HG03175 (cell line): ENCODE measurements around the gene VAV3.

Experiments
- ATAC-seq: cut with Tn5 transposase; IDR thresholded peaks from one replicate; pipeline ENCODE4 v1.9.1; 2021; ENCODE audit warnings: mild to moderate bottlenecking, moderate library complexity; ENCODE audit not compliant: unreplicated experiment

Gene VAV3

DNA sequence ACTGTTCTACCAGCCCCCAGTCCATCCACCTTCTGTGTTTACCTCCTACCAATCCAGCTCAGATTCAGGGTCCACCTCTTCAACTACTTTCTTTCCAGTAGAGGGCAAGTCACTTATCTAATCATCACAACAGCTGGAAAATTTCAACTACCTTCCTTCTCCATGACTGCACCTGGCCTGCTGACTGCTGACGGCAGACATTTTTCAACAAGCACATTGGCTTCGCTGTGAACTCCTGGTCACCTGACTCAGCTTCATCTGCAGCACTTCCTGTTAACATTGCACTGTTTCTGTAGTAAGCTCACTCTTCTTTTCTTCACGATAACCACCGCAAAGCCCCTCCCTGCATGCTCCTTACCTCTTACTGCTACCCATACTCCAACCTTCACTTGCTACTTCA lies 418.4 kb downstream of the VAV3 start:
- no peak for ATAC-seq

DNA sequence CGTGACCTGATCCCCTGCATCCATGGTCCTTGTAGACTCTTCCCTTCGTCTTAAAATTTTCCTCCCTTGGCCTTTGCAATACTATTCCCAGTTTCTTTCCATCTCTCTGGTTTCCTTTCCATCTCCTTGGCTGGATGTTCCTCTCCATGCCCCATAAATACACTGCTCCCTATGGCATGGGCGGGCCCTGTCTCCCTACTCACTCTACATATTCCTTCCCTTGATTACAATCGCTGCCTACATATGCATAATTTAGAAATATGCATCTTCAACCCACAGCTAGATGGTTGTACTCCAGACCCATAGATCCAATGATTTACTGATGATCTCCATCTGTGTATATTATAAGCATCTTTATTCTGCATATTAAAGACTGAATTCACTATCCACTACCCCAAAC lies 419.1 kb downstream of the VAV3 start:
- ATAC-seq, result no peak

DNA sequence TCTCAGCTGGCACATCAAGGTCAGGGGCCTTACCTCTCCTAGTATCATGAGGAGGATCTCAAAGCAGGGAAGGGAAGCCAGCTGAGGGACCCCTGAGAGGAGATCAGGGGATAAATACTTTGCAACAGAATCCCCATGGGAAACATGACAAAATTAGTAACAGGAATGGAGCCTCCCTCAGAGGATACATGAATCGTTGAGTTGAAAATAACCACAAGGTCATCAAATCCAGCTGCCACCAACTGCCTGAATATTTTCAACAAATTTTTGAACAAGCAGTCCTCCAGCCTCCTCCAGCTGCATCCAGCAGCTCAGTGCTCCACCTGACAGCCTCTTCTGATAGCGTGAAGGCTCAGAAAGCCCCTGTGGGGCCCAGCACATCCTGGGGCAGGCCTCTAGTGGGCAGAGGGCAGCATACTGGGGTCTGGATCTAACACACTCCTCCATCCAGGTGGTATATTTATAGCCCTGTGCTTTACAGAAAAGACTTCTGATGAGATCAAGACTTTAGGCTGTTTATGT lies 419.9 kb downstream of the VAV3 start:
- ATAC-seq, result no peak

DNA sequence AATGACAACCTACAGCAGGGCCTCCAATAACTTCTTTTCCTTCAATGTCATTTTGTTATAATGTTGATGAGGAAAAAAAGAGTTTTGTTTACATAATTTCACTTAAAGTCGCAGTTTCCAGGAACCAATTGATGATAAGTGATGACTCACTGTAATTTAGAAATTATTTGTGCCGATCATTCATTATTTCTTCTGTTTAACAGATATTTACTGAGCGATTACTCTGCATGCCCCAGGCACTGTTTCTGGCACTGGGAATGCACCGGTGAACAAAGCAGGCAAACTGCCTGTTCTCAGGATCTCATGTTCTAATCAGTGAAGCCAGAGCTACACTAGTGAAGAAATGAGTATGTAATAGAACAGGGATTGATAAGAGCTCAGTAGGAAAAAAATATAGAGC lies 420.7 kb downstream of the VAV3 start:
- no peak for ATAC-seq

DNA sequence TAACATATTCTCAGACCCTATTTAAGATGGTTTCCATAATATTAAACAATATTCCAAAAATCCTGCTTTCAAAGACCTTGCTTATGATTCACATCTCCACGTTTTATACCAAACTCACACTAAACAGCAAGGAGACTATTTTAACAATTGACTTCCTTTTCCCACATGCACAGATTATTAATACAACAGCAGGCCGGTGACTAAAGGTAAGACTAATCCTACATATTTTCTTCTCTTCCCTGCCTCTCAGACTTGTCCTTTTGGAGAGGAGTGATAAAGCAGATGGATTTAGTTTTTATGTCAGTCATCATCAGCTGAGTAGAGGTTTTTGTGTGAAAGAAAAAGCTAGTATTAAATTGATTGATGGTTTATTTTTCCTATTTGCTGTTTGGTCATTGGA lies 423.6 kb downstream of the VAV3 start:
- no peak for ATAC-seq

DNA sequence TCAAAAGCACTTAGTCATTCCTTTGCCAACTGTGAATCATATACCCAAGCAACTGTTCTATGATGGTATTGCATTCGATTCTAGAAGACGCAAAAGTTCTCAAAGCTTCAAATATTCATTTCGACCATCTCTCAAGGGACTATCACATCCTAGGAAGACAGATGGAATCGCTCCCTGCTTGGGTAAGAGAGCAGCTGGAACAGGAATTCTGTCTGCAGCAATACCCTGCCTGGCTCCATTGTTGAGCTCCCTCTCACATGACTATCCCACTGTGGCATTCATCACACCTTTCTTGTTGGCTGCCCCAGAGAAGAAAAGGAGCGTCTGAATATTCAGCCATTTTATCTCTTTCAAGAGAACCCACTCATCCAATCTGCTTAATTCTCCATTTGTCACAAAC lies 426.5 kb downstream of the VAV3 start:
- no peak for ATAC-seq

DNA sequence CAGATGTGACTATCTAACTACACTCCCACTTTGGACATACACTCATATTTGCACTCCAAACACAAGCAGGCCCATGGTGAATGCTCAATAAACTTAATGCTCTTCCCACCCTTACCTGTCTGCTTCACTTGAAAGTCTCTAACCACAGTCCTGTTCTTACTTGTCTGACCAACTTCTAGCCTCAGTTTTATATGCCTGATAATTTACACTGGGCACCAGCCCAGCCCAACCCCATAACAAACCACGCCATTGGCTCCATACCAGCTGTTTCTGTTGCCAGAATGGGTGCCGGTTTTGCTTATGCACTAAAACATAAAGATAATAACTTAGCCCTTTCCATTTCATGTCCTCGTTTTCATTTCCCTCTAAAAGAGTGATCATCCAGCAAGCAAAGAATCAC lies 428.7 kb downstream of the VAV3 start:
- no peak for ATAC-seq

DNA sequence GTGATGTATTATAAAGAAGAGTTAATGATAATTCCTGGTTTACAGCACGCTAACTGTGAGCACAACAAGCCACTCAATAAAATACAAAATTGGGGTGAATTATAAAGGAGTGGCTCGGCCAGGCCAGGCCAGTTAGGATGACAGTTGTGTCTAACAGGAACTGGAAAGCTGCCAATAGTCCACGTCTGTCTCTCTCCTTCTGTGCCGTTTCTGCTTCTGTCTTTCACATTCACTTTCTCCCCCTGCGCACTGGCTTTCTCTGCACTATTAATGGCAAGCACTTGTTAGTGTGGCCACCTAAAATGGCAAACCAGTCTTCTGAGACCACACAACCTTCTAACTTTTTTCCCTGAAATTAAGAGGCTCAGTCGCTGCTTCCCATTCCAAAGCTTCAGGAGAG lies 429.9 kb downstream of the VAV3 start:
- no peak for ATAC-seq

DNA sequence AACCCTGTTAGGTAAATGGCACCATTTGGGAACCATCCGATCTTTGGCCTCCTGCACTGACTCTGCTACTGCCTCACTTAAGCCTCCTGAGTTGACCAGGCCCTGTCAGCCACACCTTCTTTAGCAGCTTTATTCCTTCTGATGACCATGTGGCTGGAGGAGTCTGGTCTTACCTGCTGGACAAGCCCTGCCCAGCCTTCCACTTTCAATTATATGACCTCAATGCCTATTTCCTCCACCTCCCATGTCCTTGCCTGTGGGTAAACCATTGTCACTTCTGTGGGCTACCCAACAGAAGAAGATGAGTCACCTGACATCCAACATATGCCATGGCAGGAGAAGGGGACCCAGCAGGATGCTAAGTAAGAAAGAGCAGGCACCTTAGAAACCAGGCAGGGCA lies 430.3 kb downstream of the VAV3 start:
- no peak for ATAC-seq

DNA sequence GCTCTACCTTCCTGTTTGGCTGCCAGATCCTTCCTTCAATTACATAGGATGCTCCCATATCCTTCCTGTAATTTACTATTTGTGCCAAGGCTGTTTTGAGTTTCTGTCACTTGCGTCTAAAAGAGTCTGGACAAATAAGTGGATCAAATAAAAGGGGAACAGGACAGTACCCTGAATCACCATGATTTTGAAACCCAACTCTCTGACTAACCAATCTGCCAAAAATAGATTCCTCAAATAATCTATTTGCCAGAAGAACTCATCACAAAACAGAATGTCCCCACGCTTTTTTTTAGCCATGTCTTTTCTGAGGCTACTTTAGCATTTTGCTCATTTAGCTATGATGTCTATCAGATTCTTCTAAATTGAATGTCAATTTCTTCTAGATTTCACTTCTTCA lies 431.5 kb downstream of the VAV3 start:
- no peak for ATAC-seq

DNA sequence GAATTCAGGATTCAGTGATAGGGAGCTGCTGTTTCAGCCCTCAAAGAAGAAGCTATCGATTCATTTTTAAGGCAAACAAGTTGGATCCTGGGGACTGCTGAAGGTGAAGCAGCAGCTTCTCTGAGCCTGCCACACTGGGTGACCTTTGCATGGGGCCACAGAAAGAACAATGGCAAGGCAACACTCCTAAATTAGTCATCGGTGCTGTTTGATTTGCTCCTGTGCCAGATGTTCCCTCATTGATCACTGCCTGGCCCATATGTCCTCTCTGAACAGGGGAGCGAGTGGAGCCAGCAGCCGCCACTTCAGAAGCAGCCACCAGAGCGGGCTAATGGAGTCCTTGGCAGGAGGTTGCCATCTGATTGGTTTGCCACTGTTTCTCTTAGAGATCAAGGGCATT lies 432.7 kb downstream of the VAV3 start:
- no peak for ATAC-seq

DNA sequence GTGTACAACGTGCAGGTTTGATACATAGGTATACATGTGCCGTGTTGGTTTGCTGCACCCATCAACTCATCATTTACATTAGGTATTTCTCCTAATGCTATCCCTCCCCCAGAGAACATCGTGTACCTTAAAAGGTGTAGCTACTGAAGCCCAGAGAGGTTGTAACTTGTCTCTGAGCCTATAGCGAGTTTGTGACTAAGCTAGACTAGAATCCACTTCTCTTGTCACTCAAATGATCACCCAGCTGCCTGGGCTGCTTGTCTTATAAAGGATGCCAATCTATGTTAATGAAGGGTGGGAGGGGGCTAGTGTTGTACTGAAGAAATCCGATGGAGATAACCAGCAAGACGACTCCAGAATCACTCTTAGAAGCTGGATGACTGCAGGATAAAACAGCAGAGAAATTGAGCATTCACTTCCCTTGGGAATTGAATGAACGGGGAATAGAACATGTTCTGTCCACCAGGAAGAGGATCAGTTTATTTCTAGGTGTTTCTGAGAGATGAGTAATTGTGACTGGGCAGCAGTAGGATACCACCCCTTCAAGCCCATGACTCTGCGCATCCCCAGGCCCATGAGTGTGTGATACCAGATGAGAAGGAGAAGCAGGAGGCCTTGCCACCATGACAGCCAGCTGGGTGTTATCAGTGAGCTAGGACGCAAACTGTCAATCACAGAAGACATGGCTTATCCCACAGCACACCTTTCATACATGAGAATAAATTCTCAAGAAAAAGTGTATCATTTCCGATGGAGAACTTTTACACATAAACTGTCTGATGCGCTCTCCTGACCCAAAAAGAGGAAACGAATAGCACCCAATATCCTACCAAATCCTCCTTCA lies 433.7 kb downstream of the VAV3 start:
- ATAC-seq, result no peak

DNA sequence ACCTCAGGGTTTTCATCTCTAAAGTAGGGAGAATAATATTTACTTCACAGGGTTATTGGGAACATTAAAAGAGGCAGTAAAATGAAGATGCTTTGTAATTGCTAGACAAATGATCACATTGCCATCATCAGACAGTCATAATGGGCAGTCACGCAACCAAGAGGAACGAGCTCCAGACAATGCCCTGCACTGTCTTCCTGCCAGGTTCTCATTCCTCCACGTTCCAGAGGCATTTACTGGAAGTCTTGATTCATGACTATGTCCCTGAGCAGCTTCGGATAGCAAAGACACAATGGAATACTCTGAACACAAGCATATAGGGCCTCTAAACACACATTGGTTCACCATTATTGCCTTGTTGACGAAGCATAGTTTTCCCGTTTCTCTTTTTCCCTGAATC lies 434.4 kb downstream of the VAV3 start:
- ATAC-seq, result no peak

DNA sequence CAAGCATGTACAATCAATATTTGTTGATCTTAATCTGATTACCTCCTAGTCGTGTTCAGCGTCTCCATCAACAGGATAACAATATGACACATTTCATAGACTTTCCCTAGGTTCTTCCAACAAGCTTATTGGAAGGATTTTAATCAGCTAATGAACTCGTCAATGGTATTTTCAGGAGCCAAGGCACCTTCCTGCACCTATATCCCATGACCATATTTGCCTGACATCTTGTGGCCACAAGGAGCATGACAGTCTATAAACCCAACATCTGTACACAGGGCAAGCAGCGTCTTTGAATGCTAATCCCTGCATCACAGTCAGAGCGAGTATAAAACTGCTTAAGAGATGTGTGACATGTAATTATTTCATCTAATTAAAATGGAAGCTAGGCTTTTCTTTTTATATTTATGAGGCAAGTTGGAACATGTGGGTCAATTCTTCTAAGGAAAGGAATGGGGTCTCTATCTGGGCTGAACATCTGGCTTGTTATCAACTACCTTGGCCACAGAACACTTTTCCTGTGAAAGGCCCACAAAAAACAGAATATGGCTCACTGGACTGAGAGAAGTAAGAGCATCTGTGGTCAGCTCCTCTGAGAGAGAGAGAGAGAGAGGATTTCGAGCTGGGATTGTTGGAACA lies 435.4 kb downstream of the VAV3 start:
- ATAC-seq, result peak; percentile 97

DNA sequence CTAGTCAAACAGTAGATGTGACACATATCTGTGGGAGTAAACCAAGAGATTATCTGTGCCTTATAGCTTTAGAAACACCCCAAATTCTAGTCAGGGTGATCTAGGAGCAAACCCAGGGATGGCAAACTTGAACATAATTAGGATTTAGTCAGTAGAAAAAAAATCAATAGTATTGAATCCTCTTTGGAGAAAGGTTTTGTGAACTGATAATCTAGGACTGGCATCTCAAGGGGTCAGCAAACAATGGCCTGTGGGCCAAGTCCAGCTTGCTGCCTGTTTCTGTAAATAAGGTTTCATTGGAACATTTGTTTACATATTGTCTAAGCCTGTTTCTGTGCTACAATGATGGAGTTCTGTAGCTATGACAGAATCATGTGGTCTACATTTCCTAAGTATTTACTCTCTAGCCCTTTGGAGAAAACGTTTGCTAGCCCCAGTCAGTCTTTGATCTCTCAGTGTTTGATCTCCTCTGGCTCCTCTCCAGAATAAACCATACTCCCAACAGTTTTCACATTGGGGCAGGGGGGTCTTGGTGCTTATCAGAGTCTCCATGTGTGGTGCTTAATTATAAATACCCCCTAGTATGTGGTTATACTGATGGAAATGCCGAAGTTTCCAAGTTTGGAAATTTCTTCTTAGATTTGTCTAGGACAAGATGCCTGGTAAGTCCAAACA lies 438.3 kb downstream of the VAV3 start:
- no peak for ATAC-seq

DNA sequence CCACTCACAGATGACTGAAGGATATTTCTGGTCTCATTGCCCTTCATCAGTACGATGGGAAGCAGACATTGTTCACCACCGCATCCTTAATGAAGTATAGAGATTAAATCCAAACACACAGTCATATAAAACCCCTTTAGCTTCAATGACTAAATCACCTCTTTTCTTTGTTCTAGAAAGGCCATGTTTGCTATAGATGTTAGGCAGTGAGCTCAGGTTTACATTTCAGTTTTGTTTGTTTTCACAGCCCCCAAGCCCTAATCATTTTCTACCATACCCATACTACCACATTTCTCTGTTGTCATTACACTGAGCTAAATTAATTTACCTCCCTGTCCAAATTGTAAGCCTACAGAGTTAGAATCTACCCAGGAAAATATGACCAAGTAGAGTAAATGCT lies 439.0 kb downstream of the VAV3 start:
- ATAC-seq, result no peak

DNA sequence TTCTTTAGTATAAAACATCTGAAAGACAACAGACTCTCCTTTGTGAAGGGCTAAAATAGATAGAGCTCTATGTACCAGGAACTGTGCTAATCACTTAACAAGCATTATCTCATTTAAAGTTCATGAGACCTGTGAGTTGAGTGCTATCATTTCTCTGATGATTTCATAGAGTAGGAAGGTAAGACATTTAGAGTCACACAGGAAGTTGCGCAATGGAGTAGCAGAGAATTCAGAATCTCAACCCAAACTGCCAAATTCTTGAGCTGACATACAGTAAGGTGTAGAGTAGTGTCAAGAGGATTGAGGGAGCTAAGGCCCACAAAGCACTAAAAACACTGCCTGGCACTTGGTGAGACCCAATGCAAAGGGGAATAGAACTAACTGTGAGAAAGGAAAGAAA lies 439.8 kb downstream of the VAV3 start:
- no peak for ATAC-seq

DNA sequence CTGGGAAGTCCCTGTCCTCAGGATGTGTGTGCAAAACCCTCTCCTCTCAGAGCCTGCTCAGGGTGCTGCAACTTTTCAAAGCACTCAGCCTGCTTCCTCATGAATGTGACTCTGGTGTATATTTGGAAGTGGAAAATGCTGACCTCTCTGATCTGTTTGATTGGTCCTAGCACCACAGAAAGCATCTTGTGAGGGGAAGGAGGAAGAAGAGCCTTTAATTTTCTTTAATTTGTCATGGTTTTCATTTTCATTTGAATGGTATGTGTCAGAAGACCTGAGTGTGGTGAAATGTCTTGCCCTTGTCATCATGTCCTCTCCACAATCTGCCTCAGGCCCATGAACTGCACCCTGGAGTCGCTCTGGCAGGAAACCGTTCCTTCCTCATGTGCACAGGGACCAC lies 440.7 kb downstream of the VAV3 start:
- ATAC-seq, result no peak

DNA sequence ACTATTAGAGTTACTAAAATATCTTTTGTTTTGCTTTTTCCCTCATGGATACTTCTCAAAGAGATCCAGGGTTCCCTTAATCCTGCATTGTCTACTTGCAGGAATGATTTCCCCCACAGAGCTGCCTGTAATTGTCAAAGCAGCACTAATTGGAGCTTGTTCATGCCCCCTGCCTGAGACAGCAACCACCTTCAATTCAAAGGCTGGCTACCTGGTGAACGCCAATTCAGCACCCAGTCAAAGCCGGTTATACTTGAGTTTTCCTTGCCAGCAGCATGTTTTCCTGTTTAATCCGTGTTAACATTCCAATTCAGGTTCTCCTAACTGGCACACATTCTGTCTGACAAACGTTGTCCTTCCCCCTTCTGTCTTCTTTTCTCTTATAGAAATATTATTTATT lies 441.2 kb downstream of the VAV3 start:
- ATAC-seq, result no peak

DNA sequence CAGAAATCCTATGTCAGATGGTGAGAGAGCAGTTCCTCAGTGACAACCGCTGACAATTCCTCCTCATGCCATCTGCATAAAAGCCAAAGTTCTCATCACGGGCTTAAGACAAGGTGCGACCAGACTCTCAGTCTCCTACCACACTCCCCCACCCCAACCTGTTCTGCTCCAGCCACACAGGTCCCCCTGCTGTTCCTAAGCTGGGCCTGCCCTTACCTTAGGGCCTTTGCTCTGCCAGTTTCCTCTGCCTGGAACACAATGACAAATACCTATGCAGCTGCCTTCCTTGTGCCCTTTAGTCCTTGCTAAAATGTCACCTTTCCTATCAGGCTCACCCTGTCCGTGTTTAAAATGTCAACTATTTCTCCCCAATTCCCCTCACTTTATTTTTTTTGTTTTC lies 441.9 kb downstream of the VAV3 start:
- ATAC-seq, result no peak
